ENCODE results near the gene NCSTN. TPM values are rescaled to one million over a fixed set of nuclear protein-coding genes. Genes with fewer than 3 reads are reported as not detected.

Gene NCSTN
- total and polyA plus RNA-seq, 8 donors, result 29.7 to 64.7 (median 49.6) TPM

DNA sequence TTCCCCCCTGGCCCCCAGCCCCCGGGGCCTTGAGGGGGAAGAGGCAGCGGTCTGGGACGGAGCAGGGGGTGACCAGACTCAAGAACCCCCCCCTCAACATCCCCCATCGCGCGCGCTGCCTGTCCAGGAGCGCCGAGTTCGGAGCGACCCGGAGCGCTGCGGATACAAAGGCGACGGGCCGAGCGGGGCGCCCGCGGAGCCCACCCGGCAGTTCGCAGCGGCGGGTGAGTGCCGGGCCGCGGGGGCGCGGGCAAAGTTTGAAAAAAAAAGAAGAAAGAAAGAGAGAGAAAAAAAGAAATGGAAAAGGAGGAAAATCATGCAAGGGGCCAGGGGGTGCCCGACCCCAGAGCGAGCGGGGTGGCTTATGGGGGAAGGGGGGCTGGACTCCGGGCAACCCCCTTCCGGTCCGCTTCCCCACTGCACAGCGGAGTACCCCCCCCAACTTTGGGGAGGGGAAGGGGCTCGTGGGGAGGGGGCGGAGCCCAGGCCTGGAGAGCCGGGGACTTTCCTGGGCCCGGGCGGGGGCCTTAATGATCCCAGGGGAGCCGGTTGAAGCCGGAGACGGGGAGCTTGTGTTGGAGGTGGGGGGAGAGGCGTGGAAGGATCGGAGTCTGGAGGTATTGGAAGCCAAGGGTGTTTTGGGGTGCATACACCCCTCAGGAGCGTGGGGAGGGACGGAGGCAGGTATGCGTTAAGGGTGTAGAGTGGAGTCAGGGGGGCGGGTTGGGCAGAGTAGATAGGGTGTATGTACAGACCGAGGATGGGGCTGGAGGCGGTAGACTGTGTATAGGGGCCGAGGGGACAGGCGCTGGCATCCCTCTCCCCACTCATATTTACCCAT, 57.7 kb downstream of the NCSTN start:
- no peaks in the 10 kb centered on the region for H3K9me3 ChIP-seq
- no peaks in the 10 kb centered on the region for H3K27me3 ChIP-seq
- no peaks in the 10 kb centered on the region for H3K4me1 ChIP-seq
- WGBS, 2 donors, result 1 to 2% methylated on average over 53 to 55 of the region's 55 CpGs
- intact Hi-C loops (cut with DNase I), result no loop called here
- no peak for FAIRE-seq
- peak overlapping the region; percentile 39 to 86 (median 76) for H3K4me3 ChIP-seq
- ATAC-seq, result peak; percentile 43 to 61 (median 50)
- no peak for TF ChIP-seq CTCF (IDR thresholded peaks at IDR 0.05)
- no peaks in the 10 kb centered on the region for H3K36me3 ChIP-seq
- H3K27ac ChIP-seq, result peak overlapping the region in 2 of 4 donors; percentile 17 to 19
- DNase-seq, result peak in 4 of 6 donors; percentile 31 to 62 (median 55)

DNA sequence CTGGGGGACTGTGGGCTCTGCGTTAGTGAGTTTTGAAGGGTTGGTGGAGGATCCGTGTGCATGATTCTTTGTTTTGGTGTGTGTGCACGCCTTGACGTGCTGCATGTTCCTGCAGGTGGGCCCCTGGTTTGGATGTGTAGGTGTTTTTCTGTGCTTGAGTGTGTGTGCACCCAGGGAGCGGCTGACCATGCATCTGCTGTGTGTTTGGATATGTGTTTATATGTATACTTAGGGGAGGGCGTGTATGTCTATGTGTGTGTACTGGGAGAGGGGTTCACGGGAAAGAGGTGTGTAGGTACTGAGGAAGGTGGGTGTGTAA, 58.3 kb downstream of the NCSTN start:
- no peak for TF ChIP-seq CTCF (IDR thresholded peaks at IDR 0.05)
- ATAC-seq (peak in 2 of 4 donors; percentile 2 to 3), FAIRE-seq (no peak), DNase-seq (no peak)
- H3K27me3 ChIP-seq, result no peaks in the 10 kb centered on the region
- intact Hi-C loops (cut with DNase I), result no loop called here
- H3K4me1 ChIP-seq, result no peaks in the 10 kb centered on the region
- H3K36me3 ChIP-seq, result no peaks in the 10 kb centered on the region
- WGBS, 2 donors, result 29 to 35% methylated on average over 7 of the region's 7 CpGs
- H3K27ac ChIP-seq, result no peak overlapping the region
- H3K9me3 ChIP-seq, result no peaks in the 10 kb centered on the region
- peak overlapping the region in 3 of 4 donors; percentile 39 to 86 (median 82) for H3K4me3 ChIP-seq

DNA sequence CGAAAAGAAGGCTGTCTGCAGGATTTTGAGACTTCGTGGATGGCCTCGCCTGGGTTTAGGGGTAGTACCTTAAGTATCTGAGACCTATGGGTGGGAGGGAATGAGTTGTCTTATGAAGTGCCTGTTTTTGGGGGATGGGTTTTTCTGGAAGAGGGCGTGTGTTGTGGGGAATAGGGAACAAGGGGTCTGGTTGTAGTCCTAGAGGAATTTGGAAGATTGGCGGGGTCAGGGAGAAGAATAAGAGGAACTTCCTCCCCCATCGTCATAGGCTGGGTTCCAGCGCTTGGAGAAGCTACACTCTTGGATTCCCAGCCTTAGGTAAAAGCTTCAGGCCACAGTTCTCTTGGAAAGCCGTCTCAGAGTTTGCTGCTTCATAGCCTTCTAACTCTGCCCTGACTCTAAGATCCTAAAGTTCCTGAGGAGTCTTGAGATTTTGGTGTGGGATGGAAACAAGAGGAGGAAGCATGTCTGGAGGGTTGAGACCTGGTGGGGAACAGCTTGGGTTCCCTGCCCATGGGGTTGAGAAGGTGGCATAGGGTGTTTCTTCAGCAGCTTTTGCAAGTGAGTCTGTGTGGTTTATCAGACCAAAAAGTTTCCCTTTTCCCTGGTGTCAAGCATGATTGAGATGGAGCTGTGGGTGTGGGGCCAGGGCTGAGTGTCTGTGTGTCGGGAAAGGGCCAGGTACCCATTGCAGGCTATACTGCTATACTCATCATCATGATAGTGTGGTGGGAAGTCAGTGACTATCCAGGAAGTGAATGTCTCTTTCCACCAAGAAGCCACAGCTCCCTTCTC, 59.0 kb downstream of the NCSTN start:
- DNase-seq (no peak), FAIRE-seq (no peak), ATAC-seq (no peak)
- Histone ChIP-seq H3K9me3 (no peaks in the 10 kb centered on the region), H3K4me1 (no peaks in the 10 kb centered on the region), H3K36me3 (no peaks in the 10 kb centered on the region), H3K27ac (no peak overlapping the region), H3K27me3 (no peaks in the 10 kb centered on the region), H3K4me3 (no peak overlapping the region)
- 68 to 73% methylated on average over 9 of the region's 9 CpGs for WGBS, 2 donors
- intact Hi-C loops (cut with DNase I), result no loop called here
- TF ChIP-seq CTCF (IDR thresholded peaks at IDR 0.05), result no peak

DNA sequence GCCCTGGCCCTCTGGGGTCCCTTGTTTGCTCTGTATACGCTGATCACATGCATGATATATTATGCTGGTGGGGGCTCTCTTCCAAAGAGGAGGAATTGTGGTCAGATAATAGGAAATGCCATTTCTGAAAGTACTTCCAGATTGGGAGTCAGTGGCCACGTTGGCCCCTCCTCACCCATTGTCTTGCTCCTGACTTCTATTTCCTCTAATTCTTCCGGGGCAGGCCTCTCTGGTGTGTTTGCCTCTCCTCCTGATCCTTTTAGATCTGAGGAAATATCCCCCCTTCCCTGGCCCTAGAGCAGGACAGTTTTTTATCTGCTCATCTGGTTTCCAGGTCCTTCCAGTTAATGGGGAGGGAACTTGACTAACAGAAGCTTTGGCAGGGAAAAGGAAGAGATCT, 60.1 kb downstream of the NCSTN start:
- intact Hi-C loops (cut with DNase I), result no loop called here
- H3K9me3 ChIP-seq, result no peaks in the 10 kb centered on the region
- WGBS, 2 donors, result 72 to 77% methylated on average over 3 of the region's 3 CpGs
- no peak for ATAC-seq
- H3K4me3 ChIP-seq, result no peak overlapping the region
- H3K36me3 ChIP-seq, result no peaks in the 10 kb centered on the region
- H3K27ac ChIP-seq, result no peak overlapping the region
- H3K4me1 ChIP-seq, result no peaks in the 10 kb centered on the region
- no peaks in the 10 kb centered on the region for H3K27me3 ChIP-seq
- no peak for FAIRE-seq
- TF ChIP-seq CTCF (IDR thresholded peaks at IDR 0.05), result no peak
- DNase-seq, result no peak

Data from pancreas (tissue), 10 donors.